Measurements from ENCODE around the gene ELF2.

DNA sequence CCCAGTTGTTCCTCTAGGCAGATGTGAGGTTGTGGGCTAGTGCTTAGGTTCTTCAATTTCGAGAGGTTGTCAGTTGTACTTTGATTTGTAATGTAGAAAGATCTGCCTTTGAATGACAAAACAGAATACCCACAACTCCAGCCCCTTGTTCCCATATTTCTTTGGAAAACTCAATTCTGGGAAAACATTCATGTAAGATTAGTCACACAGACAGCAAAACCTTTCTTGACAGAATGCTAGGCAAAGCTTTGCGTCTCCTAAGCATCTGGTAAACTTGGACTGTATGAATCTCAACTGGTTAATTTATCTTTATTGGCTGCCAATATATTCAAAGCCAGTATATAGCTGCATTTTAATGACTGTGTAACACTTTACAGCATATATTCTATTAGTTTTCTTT, 126.6 kb downstream of the ELF2 start:
- TF ChIP-seq CTCF (IDR thresholded peaks at IDR 0.05; ENCODE audit: insufficient read depth, low read depth, low read length) (no peak), EZH2 (IDR thresholded peaks at IDR 0.05; ENCODE audit: insufficient read depth, low read length) (no peak)
